A673 (cell line): ENCODE data around the gene EEF1AKMT3.

Experiments
- EZH2 ChIP-seq: fragments of 200-600 bp; sonication (generic); IDR thresholded peaks from 2 replicates; pipeline ENCODE4 v1.6.1; 2017; ENCODE audit warnings: borderline replicate concordance, low read depth, mild to moderate bottlenecking, mixed read lengths, antibody characterized with exemption, low read length; ENCODE audit not compliant: poor library complexity, severe bottlenecking
- TF ChIP-seq, protein P1 (sequence below): fragments of 300-800, 200-600 bp; sonication (generic); conservative IDR thresholded peaks from 2 replicates; pipeline ENCODE4 v1.5.1; 2017; ENCODE audit warnings: low read depth, mild to moderate bottlenecking, antibody characterized with exemption, low read length, moderate library complexity, mixed read lengths

DNA sequence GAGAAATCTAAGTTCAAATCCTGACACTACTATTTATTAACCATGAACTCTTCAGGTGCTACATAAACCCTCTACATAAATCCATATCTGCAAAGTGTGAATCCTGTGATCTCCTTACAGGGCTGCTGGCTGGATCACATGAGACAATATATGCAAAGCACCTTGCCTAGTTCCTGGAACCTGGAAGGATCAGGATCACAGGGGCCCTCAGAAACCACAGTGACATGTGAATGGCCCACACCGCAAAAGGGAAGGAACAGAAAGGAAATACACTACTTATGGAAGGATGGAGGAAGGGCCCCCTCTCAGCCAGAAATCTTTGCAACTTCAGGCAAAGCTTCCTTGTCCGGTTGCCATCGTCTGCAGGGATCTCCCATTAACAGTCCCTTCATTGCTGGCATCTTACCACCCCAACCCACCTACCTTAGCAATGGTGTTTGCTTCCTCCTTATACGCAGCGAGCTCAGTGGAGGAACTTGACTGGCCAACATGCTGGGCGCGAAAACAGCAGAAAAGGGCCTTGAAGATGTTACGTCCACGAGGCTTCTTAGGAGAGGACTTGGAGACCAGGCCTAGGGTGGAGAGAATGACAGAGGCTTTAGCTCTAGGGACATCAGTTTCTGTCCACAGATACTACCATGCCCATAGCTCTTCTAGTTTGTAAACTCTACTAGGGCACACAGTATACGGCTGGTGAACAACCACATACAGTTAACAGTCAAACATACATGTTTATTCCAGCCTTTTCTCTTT, 56.8 kb downstream of the EEF1AKMT3 start:
- TF ChIP-seq, protein P1, sequence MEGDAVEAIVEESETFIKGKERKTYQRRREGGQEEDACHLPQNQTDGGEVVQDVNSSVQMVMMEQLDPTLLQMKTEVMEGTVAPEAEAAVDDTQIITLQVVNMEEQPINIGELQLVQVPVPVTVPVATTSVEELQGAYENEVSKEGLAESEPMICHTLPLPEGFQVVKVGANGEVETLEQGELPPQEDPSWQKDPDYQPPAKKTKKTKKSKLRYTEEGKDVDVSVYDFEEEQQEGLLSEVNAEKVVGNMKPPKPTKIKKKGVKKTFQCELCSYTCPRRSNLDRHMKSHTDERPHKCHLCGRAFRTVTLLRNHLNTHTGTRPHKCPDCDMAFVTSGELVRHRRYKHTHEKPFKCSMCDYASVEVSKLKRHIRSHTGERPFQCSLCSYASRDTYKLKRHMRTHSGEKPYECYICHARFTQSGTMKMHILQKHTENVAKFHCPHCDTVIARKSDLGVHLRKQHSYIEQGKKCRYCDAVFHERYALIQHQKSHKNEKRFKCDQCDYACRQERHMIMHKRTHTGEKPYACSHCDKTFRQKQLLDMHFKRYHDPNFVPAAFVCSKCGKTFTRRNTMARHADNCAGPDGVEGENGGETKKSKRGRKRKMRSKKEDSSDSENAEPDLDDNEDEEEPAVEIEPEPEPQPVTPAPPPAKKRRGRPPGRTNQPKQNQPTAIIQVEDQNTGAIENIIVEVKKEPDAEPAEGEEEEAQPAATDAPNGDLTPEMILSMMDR, result no peak
- no peak for TF ChIP-seq EZH2
